Measurements from ENCODE around the gene RABL6. TPM values are rescaled to one million over a fixed set of nuclear protein-coding genes. Genes with fewer than 3 reads are reported as not detected.

RABL6 gene
- total and polyA plus RNA-seq, 8 donors: 50.7 to 119 (median 66.5) TPM

GRCh38 chr9:136851941-136852663, 44.4 kb downstream of the RABL6 start, which contains the start of gene MAMDC4:
TSS of gene MAMDC4 (plus strand) at chr9:136852346. CDS start at chr9:136852417, 71 bp downstream.
- WGBS, 2 donors: 32 to 43% methylated on average over 23 of the region's 23 CpGs

GRCh38 chr9:136852664-136853595, 45.2 kb downstream of the RABL6 start:
- peaks cover 27 to 32% (median 32%) of the 10 kb centered on the region in 3 donors for H3K4me1 ChIP-seq
- FAIRE-seq (no peak), DNase-seq (peak in 5 of 6 donors; percentile 17 to 82 (median 55)), ATAC-seq (no peak)
- no peaks in the 10 kb centered on the region for H3K9me3 ChIP-seq
- WGBS, 2 donors: 87 to 89% methylated on average over 26 to 29 of the region's 29 CpGs
- H3K4me3 ChIP-seq: no peak overlapping the region
- TF ChIP-seq CTCF (IDR thresholded peaks at IDR 0.05): no peak
- H3K36me3 ChIP-seq: peaks cover 0 to 10% (median 0%) of the 10 kb centered on the region in 3 donors
- intact Hi-C loops (cut with DNase I): no loop called here
- no peak overlapping the region for H3K27ac ChIP-seq
- H3K27me3 ChIP-seq: no peaks in the 10 kb centered on the region

More at GRCh38 chr9:136851941-136852663, 44.4 kb downstream of the RABL6 start, which contains the start of gene MAMDC4:
- intact Hi-C loops (cut with DNase I): no loop called here
- FAIRE-seq (no peak), DNase-seq (peak; percentile 67 to 88 (median 78)), ATAC-seq (peak in 2 of 4 donors; percentile 5 to 9)
- Histone ChIP-seq H3K4me1 (peaks cover 22 to 26% (median 24%) of the 10 kb centered on the region in 3 donors), H3K27me3 (no peaks in the 10 kb centered on the region), H3K9me3 (no peaks in the 10 kb centered on the region), H3K27ac (peak within 1 kb of the TSS in 3 of 4 donors; percentile 28 to 43 (median 42)), H3K36me3 (peaks cover 0 to 10% (median 0%) of the 10 kb centered on the region in 3 donors), H3K4me3 (no peak within 1 kb of the TSS)
- TF ChIP-seq CTCF (IDR thresholded peaks at IDR 0.05): no peak

- Histone ChIP-seq H3K4me3 (no peak overlapping the region), H3K27ac (no peak overlapping the region), H3K9me3 (no peaks in the 10 kb centered on the region), H3K36me3 (peaks cover 0 to 10% (median 0%) of the 10 kb centered on the region in 3 donors), H3K27me3 (no peaks in the 10 kb centered on the region), H3K4me1 (peaks cover 34 to 39% (median 39%) of the 10 kb centered on the region in 3 donors)
- intact Hi-C loops (cut with DNase I): no loop called here
- TF ChIP-seq CTCF (IDR thresholded peaks at IDR 0.05): no peak
- ATAC-seq: no peak
- 85 to 92% methylated on average over 18 of the region's 18 CpGs for WGBS, 2 donors
- FAIRE-seq: no peak
- peak in 4 of 6 donors; percentile 8 to 80 (median 41) for DNase-seq
These were observed 45.9 kb downstream of the RABL6 start for GRCh38 chr9:136853596-136854112.

- peaks cover 0 to 10% (median 0%) of the 10 kb centered on the region in 3 donors for H3K36me3 ChIP-seq
- DNase-seq (peak in 5 of 6 donors; percentile 13 to 86 (median 63)), ATAC-seq (no peak), FAIRE-seq (no peak)
- H3K27ac ChIP-seq: no peak overlapping the region
- no peak overlapping the region for H3K4me3 ChIP-seq
- H3K27me3 ChIP-seq: no peaks in the 10 kb centered on the region
- H3K4me1 ChIP-seq: peaks cover 40 to 45% (median 45%) of the 10 kb centered on the region in 3 donors
- intact Hi-C loops (cut with DNase I): no loop called here
- WGBS, 2 donors: 81 to 82% methylated on average over 27 to 30 of the region's 30 CpGs
- H3K9me3 ChIP-seq: no peaks in the 10 kb centered on the region
- TF ChIP-seq CTCF (IDR thresholded peaks at IDR 0.05): no peak
These were observed 46.5 kb downstream of the RABL6 start for GRCh38 chr9:136854113-136854841.
